ENCODE results near the gene DEF6. TPM values are rescaled to one million over a fixed set of nuclear protein-coding genes. Genes with fewer than 3 reads are reported as not detected.

DEF6 gene
- total RNA-seq, 1 experiment from 2014 or later = 37.3 TPM

- no peaks in the 10 kb centered on the region for H3K27me3 ChIP-seq (ENCODE audit: low read length)
- ATAC-seq = no peak
Measured at GRCh38 chr6:35280903-35281302, 16.7 kb upstream of the DEF6 start.

GRCh38 chr6:35282472-35282871 is 15.1 kb upstream of the DEF6 start:
- ATAC-seq (no peak), DNase-seq (no peak)
- no peaks in the 10 kb centered on the region for H3F3A ChIP-seq (ENCODE audit: low read length, unreplicated experiment)
- no peak overlapping the region for H2AFZ ChIP-seq (ENCODE audit: low read length)
- CTCF ChIA-PET = interaction anchor here (0.6 kb wide), 1 partner anchor 270 kb away, joined by 3 read pairs; no protein-coding TSS in a partner anchor
- H3K9ac ChIP-seq (ENCODE audit: low read length) = no peak overlapping the region
- no peak overlapping the region for H3K4me3 ChIP-seq (ENCODE audit: low read length)
- H4K20me1 ChIP-seq (ENCODE audit: low read length) = no peaks in the 10 kb centered on the region
- H3K4me1 ChIP-seq (ENCODE audit: insufficient read depth, low read length) = no peaks in the 10 kb centered on the region
- no peak overlapping the region for H3K27ac ChIP-seq (ENCODE audit: low read length)
- H3K9me2 ChIP-seq (replicated peaks; ENCODE audit: low read length) = no peaks in the 10 kb centered on the region
- POLR2A ChIA-PET (ENCODE audit: unreplicated experiment) = no interaction called here
- BruUV-seq (replicated peaks) = no TSS peak
- intact Hi-C loops (cut with micrococcal nuclease) = no loop called here
- H3K79me2 ChIP-seq (ENCODE audit: low read length) = no peaks in the 10 kb centered on the region
- H3K9me3 ChIP-seq (ENCODE audit: low read length) = no peaks in the 10 kb centered on the region
- TF ChIP-seq EZH2phosphoT487 (IDR thresholded peaks at IDR 0.05; ENCODE audit: borderline replicate concordance, low read length) (no peak), EZH2 (IDR thresholded peaks at IDR 0.05; ENCODE audit: low read length, unreplicated experiment) (no peak), CTCF (conservative IDR thresholded peaks at IDR 0.05; ENCODE audit: low read depth, low read length) (no peak)
- H3K27me3 ChIP-seq (ENCODE audit: low read length) = no peaks in the 10 kb centered on the region
- H3K36me3 ChIP-seq (ENCODE audit: low read depth, low read length) = no peaks in the 10 kb centered on the region; the same call in 1 of the 2 replicates
- H3K4me2 ChIP-seq (ENCODE audit: low read length) = no peak overlapping the region

More at GRCh38 chr6:35280903-35281302, 16.7 kb upstream of the DEF6 start:
- TF ChIP-seq EZH2phosphoT487 (IDR thresholded peaks at IDR 0.05; ENCODE audit: borderline replicate concordance, low read length) = no peak
- TF ChIP-seq EZH2 (IDR thresholded peaks at IDR 0.05; ENCODE audit: low read length, unreplicated experiment) = no peak
- Histone ChIP-seq H3K36me3 (ENCODE audit: low read depth, low read length) (no peaks in the 10 kb centered on the region; the same call in 1 of the 2 replicates), H3K4me1 (ENCODE audit: insufficient read depth, low read length) (no peaks in the 10 kb centered on the region), H3K79me2 (ENCODE audit: low read length) (no peaks in the 10 kb centered on the region), H3K27ac (ENCODE audit: low read length) (no peak overlapping the region), H3K9me3 (ENCODE audit: low read length) (no peaks in the 10 kb centered on the region), H3K9ac (ENCODE audit: low read length) (no peak overlapping the region), H3K4me3 (ENCODE audit: low read length) (no peak overlapping the region), H3F3A (ENCODE audit: low read length, unreplicated experiment) (no peaks in the 10 kb centered on the region), H3K4me2 (ENCODE audit: low read length) (no peak overlapping the region), H4K20me1 (ENCODE audit: low read length) (no peaks in the 10 kb centered on the region), H3K9me2 (replicated peaks; ENCODE audit: low read length) (no peaks in the 10 kb centered on the region), H2AFZ (ENCODE audit: low read length) (no peak overlapping the region)
- CTCF ChIA-PET = no interaction called here
- intact Hi-C loops (cut with micrococcal nuclease) = no loop called here
- BruUV-seq (replicated peaks) = no TSS peak
- no peak for DNase-seq
- POLR2A ChIA-PET (ENCODE audit: unreplicated experiment) = no interaction called here

GRCh38 chr6:35283361-35283760 is 14.3 kb upstream of the DEF6 start:
- H3K27ac ChIP-seq (ENCODE audit: low read length) = no peak overlapping the region
- no peaks in the 10 kb centered on the region for H4K20me1 ChIP-seq (ENCODE audit: low read length)
- H3K9me3 ChIP-seq (ENCODE audit: low read length) = no peaks in the 10 kb centered on the region
- H3K36me3 ChIP-seq (ENCODE audit: low read depth, low read length) = peaks cover 6% of the 10 kb centered on the region; the same call in 1 of the 2 replicates
- no peak for TF ChIP-seq EZH2 (IDR thresholded peaks at IDR 0.05; ENCODE audit: low read length, unreplicated experiment)
- no peak for TF ChIP-seq CTCF (conservative IDR thresholded peaks at IDR 0.05; ENCODE audit: low read depth, low read length)
- no peak for TF ChIP-seq EZH2phosphoT487 (IDR thresholded peaks at IDR 0.05; ENCODE audit: borderline replicate concordance, low read length)
- intact Hi-C loops (cut with micrococcal nuclease) = no loop called here
- no peaks in the 10 kb centered on the region for H3K27me3 ChIP-seq (ENCODE audit: low read length)
- H3K4me1 ChIP-seq (ENCODE audit: insufficient read depth, low read length) = no peaks in the 10 kb centered on the region
- no peak overlapping the region for H3K4me3 ChIP-seq (ENCODE audit: low read length)
- H3K79me2 ChIP-seq (ENCODE audit: low read length) = no peaks in the 10 kb centered on the region
- H2AFZ ChIP-seq (ENCODE audit: low read length) = no peak overlapping the region
- H3K4me2 ChIP-seq (ENCODE audit: low read length) = no peak overlapping the region
- BruUV-seq (replicated peaks) = no TSS peak
- no peak for DNase-seq
- ChIA-PET CTCF (interaction anchor here (0.6 kb wide), 1 partner anchor 269 kb away, joined by 3 read pairs; no protein-coding TSS in a partner anchor), POLR2A (ENCODE audit: unreplicated experiment) (no interaction called here)
- H3K9ac ChIP-seq (ENCODE audit: low read length) = no peak overlapping the region
- ATAC-seq = no peak
- no peaks in the 10 kb centered on the region for H3K9me2 ChIP-seq (replicated peaks; ENCODE audit: low read length)
- no peaks in the 10 kb centered on the region for H3F3A ChIP-seq (ENCODE audit: low read length, unreplicated experiment)

All from PC-3 (cell line).